NCI-H2196 (cell line): ENCODE measurements around the gene EXOC4.

Experiments used
- DNase-seq: peaks from one replicate; lab custom pipeline; 2025; ENCODE audit not compliant: unreplicated experiment; lab: John Stamatoyannopoulos, UW

The EXOC4 gene

DNA sequence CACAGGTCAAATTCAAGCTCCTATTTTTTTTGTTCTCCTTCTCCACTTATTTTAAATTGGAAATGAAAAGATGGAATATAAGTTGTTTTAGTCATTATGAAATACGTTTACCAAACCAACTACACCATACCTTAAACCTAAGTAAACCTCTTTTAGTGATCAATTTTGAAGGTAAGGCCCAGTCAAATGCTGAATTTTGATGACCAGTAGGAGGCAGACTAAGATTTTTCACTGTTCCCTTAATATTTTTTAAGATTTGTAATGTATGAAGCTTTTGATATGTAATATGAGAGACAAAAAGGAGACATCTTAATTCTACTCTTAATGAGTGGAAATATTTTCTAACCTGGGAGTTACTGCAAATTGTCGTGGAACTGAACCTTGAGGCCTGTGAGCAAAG, 311.6 kb downstream of the EXOC4 start:
- no peak for DNase-seq

- no peak for DNase-seq
Observed at GRCh38 chr7:133568544-133568943, 315.7 kb downstream of the EXOC4 start.

DNA sequence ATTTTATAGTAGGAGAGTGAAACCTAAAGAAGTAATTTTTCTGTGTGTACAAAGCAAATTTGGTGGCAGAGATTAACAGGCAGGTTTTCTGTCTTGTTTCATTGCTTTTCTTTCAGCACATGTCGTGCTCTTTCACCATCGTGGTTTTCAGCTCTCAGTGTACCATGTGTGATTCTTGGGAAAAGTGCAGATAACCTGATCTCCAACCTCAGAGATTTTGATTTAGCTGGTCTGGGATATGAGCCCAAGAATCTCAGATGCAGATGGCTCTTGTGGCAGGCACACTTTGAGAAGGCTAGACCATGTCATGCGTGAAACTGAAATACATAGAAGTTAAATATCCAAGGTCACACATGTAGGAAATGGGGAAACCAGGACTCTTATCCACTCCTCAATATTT, 317.4 kb downstream of the EXOC4 start:
- DNase-seq = no peak

DNA sequence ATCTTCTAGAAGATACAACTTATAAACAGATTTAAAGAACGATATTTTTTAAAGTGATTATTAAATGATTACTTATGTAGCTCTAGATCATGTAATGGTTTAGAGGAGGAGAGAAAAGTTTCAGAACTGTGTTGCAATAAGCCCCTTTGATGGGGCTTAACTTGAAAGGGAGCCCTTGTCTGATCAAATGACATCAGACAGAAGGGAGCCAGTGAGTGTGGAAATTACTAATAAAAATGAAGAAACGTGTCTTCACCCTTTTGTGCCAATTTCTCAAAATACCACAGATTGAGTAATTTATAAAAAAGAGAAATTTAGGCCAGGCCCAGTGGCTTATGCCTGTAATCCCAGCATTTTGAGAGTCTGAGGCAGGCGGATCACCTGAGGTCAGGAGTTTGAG, 318.2 kb downstream of the EXOC4 start:
- no peak for DNase-seq

DNA sequence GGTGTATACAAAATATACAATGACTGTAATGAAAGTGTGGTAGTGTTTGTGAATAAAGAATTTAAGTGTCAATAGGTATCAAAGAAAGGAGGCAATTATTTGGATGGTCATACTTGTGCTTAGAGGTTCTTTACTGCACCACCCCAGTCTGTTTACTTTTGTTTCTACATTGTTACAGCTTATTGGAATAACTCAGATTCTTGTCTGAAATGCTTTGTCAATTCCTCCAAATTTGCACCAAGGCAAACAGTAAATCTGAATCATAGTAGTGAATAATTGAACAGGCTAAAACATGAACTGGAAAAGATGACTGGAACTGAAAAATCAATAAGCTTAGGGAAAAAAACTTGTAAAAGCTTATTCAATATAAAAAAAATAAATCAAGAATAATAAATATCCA, 319.2 kb downstream of the EXOC4 start:
- no peak for DNase-seq

DNA sequence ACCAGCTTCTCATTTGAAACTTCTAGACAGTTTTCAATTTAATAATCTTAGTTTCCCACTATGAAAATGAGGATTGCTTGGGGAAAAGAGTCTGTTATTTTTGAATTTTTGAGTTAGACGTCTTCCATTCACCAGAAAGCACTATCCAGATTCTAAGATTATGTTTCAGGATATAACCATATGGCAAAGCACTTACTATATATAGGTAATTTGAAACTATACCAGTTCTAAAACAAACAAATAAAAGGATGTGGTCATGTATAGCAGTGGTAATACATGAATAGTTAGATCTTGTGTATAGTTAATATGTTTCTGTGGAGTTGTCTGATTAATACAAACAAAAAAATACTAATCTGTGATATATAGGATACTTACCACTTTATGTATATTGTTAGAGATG, 320.0 kb downstream of the EXOC4 start:
- DNase-seq = no peak

- DNase-seq = no peak
Observed at GRCh38 chr7:133573554-133574265, 320.8 kb downstream of the EXOC4 start.

DNA sequence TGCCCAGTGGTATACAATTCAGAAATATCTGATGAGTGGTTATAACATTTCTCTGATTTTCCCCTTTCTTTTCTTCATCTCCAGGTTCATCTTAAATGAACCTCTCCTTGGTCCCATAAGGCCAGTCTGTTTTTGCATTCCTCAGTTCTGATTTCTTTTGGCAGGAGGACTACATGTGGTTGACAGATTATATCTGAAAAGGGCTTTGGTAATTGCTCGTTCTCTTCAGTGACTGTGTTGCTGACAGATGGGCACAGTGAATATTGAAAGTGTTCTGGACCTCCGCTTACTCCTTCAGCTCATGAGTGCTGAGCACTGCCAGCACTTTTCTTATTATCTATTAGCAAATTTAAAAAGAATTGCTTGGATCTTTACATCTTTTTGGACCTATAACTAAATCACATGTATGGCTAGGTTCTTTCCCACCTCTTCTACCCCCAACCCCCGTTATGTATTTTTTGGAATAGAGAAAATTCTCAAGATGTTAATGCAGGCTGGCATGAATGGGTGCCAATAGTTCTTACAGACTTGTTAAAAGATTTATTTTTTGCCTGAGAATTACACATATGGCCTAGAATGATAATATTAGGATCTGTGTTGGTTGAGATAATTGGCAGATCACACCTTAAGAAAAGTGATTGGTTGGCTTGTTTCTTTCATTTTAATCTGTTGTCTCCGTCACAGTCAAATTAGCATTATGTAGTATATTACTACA, 323.0 kb downstream of the EXOC4 start:
- no peak for DNase-seq

DNA sequence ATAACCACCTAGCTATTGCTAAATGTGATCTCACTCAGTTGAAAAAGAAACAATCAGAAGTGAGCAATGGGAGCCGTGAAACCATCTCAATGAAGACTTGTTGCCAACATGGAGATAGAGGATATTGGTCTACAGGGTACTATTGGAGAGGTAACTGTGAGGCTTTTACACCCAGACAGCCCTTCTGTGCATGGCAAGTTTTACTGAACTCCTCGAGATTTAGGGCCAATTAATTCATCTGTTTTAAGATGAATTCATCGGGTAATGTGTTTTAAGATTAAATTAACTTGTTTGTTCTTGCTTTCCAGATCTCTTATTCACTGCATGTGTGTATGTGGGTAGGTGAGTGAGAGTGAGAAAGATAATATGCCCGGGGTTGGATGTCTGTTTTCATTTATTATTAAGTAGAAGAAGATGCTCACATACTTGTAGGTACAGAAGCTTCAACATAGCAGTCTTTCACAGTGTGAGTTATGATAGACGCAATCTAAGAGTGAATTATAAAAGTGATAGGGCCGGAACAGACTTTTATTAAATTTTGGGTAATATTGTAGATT, 323.8 kb downstream of the EXOC4 start:
- DNase-seq = no peak

GRCh38 chr7:133582766-133583523, 330.1 kb downstream of the EXOC4 start:
- no peak for DNase-seq

GRCh38 chr7:133583545-133584171, 330.8 kb downstream of the EXOC4 start:
- no peak for DNase-seq

DNA sequence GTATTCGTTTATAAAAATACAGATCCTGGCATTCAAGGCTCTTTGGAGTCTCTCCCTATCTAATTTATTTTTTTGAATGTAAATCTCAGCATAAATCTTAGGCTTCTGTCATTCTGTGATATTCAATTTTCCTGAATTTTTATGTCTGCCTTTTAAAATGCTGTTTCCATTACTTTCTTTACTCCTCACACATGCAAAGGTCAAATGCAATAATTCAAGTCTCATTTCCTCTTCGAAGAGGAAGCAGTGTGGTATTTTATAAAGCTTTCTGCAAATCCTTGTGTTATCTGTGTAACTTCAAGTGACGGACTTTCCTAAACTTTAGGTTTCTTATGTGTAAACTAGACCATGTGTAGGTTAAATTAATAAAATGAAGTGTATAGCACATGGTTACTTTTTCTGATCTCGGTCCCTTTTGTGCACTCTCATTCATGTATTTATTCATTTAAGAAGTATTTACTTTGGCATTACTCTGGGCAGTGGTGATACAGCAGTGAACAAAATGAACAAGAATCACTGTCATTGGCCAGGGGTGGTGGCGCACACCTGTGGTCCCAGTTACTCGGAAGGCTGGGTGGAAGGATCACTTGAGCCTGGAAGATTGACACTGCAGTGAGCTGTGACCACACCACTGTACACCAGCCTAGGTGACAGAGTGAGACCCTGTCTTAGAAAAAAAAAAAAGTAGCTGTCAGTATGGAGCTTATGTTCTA, 332.2 kb downstream of the EXOC4 start:
- DNase-seq = no peak

DNA sequence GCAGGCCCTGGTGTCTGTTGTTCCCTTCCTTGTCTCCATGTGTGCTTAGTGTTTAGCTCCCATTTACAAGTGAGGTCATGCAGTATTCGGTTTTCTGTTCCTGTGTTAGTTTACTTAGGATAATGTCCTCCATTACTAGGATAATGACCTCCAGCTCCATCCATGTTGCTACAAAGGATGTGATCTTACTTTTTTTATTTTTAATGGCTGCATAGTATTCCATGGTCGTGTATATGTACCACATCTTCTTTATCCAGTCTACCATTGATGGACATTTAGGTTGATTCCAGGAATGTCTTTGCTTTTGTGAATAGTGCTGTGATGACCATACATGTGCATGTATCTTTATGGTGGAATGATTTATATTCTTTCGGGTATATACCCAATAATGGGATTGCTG, 333.4 kb downstream of the EXOC4 start:
- no peak for DNase-seq

- DNase-seq = no peak
Observed at GRCh38 chr7:133587903-133588302, 335.0 kb downstream of the EXOC4 start.

GRCh38 chr7:133590795-133591194, 337.9 kb downstream of the EXOC4 start:
- no peak for DNase-seq

DNA sequence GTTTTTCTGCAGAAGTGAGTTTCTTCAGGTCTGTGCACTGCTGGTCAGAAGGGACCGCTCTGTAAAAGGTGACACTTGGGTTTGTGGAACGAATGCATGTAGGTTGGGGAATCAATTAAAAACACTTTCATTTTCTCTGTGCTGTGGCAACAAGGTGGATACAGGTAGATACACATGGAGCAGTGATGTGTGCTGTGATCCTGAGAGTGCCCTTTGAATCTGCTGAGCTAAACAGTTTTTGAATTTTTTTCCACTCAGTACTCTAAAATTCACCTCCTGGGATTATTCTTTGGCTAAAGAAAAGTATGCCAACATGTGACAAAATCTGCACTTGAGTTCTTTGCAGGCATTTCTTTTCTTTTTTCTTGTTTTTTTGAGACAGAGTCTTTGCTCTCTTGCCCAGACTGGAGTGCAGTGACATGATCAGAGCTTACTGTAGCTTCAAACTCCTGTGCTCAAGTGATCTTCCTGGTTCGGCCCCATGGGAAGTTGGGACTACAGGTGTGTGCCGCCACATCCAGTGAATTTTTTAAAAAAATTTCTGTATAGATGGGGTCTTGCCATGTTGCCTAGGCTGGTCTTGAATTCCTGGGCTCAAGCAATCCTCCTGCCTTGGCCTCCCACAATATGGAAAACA, 338.9 kb downstream of the EXOC4 start:
- DNase-seq = no peak

DNA sequence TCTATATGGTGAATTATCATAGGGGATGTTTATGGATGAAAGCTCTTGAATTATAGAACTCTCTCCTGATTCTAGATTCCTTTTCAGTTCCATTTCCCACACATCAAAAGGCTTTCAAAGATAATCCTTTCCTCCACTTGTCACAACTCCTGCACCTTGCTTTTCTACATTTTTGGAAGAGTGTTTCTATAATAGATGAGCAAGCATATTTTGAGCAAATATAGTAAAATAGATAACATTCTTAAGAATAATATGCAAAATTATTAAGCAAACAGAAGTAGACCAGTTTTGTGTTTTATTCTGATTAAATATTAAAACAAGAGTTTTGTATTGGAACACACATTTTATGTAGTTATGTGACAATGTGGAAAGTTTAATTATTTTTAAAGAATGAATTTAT, 340.7 kb downstream of the EXOC4 start:
- no peak for DNase-seq

GRCh38 chr7:133601617-133602016, 348.7 kb downstream of the EXOC4 start:
- DNase-seq = no peak

DNA sequence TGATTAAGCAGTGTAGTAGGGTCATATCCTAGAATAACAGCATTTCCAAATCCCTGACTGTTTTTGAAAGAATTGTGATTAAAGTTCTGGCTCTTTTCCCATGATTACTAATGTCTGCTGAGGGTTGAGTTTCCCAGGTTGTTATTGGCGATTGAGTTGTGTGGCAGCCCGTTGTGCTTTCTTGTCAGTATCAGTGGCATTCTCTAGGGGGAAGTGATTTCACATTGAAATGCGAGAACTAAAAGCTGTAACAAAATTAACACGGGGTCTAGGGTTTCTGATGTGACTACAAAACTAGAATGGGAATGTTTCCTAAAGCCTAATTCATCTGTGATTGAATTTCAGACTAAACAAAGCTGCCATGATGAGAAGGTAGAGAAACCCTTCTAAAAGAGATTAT, 349.4 kb downstream of the EXOC4 start:
- peak; percentile 26 for DNase-seq

DNA sequence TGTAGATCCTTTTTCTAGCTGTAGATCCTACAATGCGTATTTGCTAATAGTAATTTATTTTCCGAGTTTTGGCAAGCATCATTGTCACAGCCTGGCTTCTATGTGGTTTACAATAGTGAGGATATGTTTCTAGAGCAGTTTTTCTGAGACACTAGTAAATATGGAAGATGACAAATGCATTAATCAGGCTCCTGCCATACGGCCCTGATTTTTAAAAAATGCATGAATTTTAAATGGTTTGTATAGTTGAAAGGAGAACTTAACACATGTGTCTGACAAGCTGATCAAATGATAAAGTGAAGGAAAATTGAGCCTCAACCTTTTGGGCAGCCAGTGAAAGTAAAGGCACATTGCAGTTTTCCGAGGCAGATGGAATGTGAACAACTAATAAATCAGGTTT, 354.1 kb downstream of the EXOC4 start:
- no peak for DNase-seq
